HepG2 (cell line): ENCODE results near the gene KIF17. TPM values are rescaled to one million over a fixed set of nuclear protein-coding genes. Genes with fewer than 3 reads are reported as not detected.

ENCODE experiments used
- ATAC-seq: fragments of 200-7000 bp; cut with Tn5 transposase; 3 replicates; pipeline ENCODE4 v1.9.1; 2020; ENCODE audit warnings: mild to moderate bottlenecking, moderate library complexity
- BruUV-seq: library from RNA; stranded (reverse); fragments of 400-500 nt; replicated peaks from 2 replicates; lab custom pipeline; 2021; lab: Mats Ljungman, UMichigan
- CTCF ChIA-PET: fragments of 300-600 bp; formaldehyde crosslinking; extraction: SDS; loops from one replicate; lab custom pipeline; 2021; ENCODE audit warnings: low total read pairs, inconsistent platforms, low intra/inter-chr PET ratio; lab: Yijun Ruan, JAX
- POLR2A ChIA-PET: fragments of 350-600 bp; sonication (Branson Sonifier 250); formaldehyde crosslinking; loops from one replicate; lab custom pipeline; 2020; ENCODE audit warnings: antibody characterized with exemption, inconsistent platforms; lab: Yijun Ruan, JAX
- DNase-seq: peaks from one replicate; pipeline ENCODE4 v3.0.0-alpha.2; 2015; ENCODE audit warnings: low spot score
- FAIRE-seq: peaks from 3 replicates; lab custom pipeline; 2011; peaks lifted over from hg19 to GRCh38; lab: Jason Lieb, UNC
- H2AFZ ChIP-seq: one replicate; pipeline ENCODE4 v1.6.1; 2011; ENCODE audit warnings: low read length, inconsistent platforms
- H3K27ac ChIP-seq: fragments of 300-600 bp; 3 replicates; pipeline ENCODE4 v1.8.0; 2011; ENCODE audit warnings: mixed run types, mild to moderate bottlenecking, mixed read lengths, low read length, inconsistent platforms; ENCODE audit not compliant: insufficient read depth; ENCODE audit errors: extremely low read length
- H3K27me3 ChIP-seq, 2 experiments: fragments of 200-600 bp in 1 of 2; 2 replicates in 1 of 2; 3 replicates in 1 of 2; pipeline versions ENCODE4 v1.6.0 to v1.8.0; 2011; ENCODE audit warnings: low read length in 2 of 2, mild to moderate bottlenecking in 2 of 2, moderate library complexity in 2 of 2, inconsistent platforms in 1 of 2; ENCODE audit not compliant: insufficient read depth in 2 of 2, control insufficient read depth in 1 of 2
- H3K36me3 ChIP-seq, 2 experiments: fragments of 200-600 bp in 1 of 2; replicated peaks in 1 of 2; 2 replicates in 1 of 2; 3 replicates in 1 of 2; pipeline versions ENCODE4 v1.5.1 to v1.8.0; 2011; ENCODE audit warnings: low read length in 2 of 2, inconsistent platforms in 1 of 2; ENCODE audit not compliant: insufficient read depth in 2 of 2, control insufficient read depth in 1 of 2
- H3K4me1 ChIP-seq: 2 replicates; pipeline ENCODE4 v1.5.1; 2012; ENCODE audit warnings: low read length, inconsistent platforms; ENCODE audit not compliant: insufficient read depth
- H3K4me2 ChIP-seq: 2 replicates; pipeline ENCODE4 v1.6.0; 2011; ENCODE audit warnings: low read depth, low read length, inconsistent platforms
- H3K4me3 ChIP-seq, 3 experiments: fragments of 200-600 bp in 1 of 3; sonication (generic), shearing (Covaris generic) in 1 of 3; replicated peaks in 1 of 3; 2 replicates each; pipeline ENCODE4 v1.5.1; 2011 to 2016; ENCODE audit warnings: low read length in 3 of 3, inconsistent platforms in 2 of 3, low read depth in 2 of 3, mild to moderate bottlenecking in 2 of 3, control low read depth in 1 of 3, mixed read lengths in 1 of 3; ENCODE audit not compliant: insufficient read depth in 1 of 3
- H3K79me2 ChIP-seq: one replicate; pipeline ENCODE4 v1.6.1; 2011; ENCODE audit warnings: low read length, inconsistent platforms; ENCODE audit not compliant: insufficient read depth
- H3K9ac ChIP-seq: 2 replicates; pipeline ENCODE4 v1.6.0; 2011; ENCODE audit warnings: mild to moderate bottlenecking, low read depth, low read length, inconsistent platforms; ENCODE audit not compliant: insufficient read depth
- H3K9me3 ChIP-seq: 2 replicates; pipeline ENCODE4 v1.5.1; 2012; ENCODE audit warnings: mild to moderate bottlenecking, low read length
- H4K20me1 ChIP-seq: 2 replicates; pipeline ENCODE4 v1.6.0; 2011; ENCODE audit warnings: inconsistent platforms, mild to moderate bottlenecking, low read length, moderate library complexity; ENCODE audit not compliant: insufficient read depth
- CBX2 ChIP-seq, 2 experiments: fragments of 200-600 bp in 1 of 2; sonication (generic); formaldehyde crosslinking in 1 of 2; IDR thresholded peaks; 2 replicates each; pipeline versions ENCODE4 v1.7.0 to v1.8.1; 2018 to 2022; ENCODE audit warnings: low read depth in 2 of 2, low read length in 1 of 2, mild to moderate bottlenecking in 1 of 2, missing genetic modification reagents in 1 of 2
- GLI4 ChIP-seq: sonication (generic); formaldehyde crosslinking; IDR thresholded peaks from 2 replicates; pipeline ENCODE4 v1.5.1; 2020; ENCODE audit warnings: missing genetic modification reagents, mild to moderate bottlenecking, moderate library complexity, borderline replicate concordance
- HNRNPH1 ChIP-seq: fragments of 200-400 bp; formaldehyde crosslinking; optimal IDR thresholded peaks from 2 replicates; pipeline ENCODE3; 2017; ENCODE audit warnings: mild to moderate bottlenecking, low read depth, low read length
- KAT8 ChIP-seq: IDR thresholded peaks from 2 replicates; pipeline ENCODE4 v1.6.1; 2016; ENCODE audit warnings: missing genetic modification reagents, missing compliant biosample characterization
- MEF2D ChIP-seq: sonication (generic); formaldehyde crosslinking; IDR thresholded peaks from 2 replicates; pipeline ENCODE4 v1.5.1; 2020; ENCODE audit warnings: mild to moderate bottlenecking, missing genetic modification reagents
- MYNN ChIP-seq: sonication (generic); formaldehyde crosslinking; IDR thresholded peaks from 2 replicates; pipeline ENCODE4 v1.4.0; 2020; ENCODE audit warnings: mild to moderate bottlenecking, low read depth, missing genetic modification reagents
- ZNF160 ChIP-seq: sonication (generic); formaldehyde crosslinking; IDR thresholded peaks from 2 replicates; pipeline ENCODE4 v1.8.0; 2022; ENCODE audit warnings: mild to moderate bottlenecking, inconsistent platforms, missing genetic modification reagents
- ZNF549 ChIP-seq: sonication (generic); formaldehyde crosslinking; IDR thresholded peaks from 2 replicates; pipeline ENCODE4 v1.5.0; 2020; ENCODE audit warnings: missing genetic modification reagents
- ZNF615 ChIP-seq: sonication (generic); formaldehyde crosslinking; IDR thresholded peaks from 2 replicates; pipeline ENCODE4 v1.5.0; 2020; ENCODE audit warnings: mild to moderate bottlenecking, missing genetic modification reagents, borderline replicate concordance
- ZNF670 ChIP-seq: sonication (generic); formaldehyde crosslinking; IDR thresholded peaks from 2 replicates; pipeline ENCODE4 v1.8.0; 2022; ENCODE audit warnings: mild to moderate bottlenecking, missing genetic modification reagents, borderline replicate concordance
- WGBS: methylation state at CpG from one replicate; pipeline ENCODE4 v1.1.6; 2017; ENCODE audit warnings: low lambda C conversion rate; 5-methylcytosine and 5-hydroxymethylcytosine counted together
- in situ Hi-C: cut with HindIII; loops from 2 replicates; pipeline ENCODE4 v1.10.0; 2017; ENCODE audit warnings: low pct_unique_long_range_greater_than_20kb; ENCODE audit not compliant: extremely low pct_ligation_motif_present
- intact Hi-C: fragments of 100-400 bp; cut with micrococcal nuclease; formaldehyde crosslinking; loops from one replicate; pipeline ENCODE4 v1.10.0; 2022; ENCODE audit not compliant: unreplicated experiment
- polyA plus RNA-seq, 8 experiments: library from polyadenylated mRNA; depleted of rRNA in 3 of 8; stranded (reverse) in 7 of 8; unstranded in 1 of 8; fragments of >200 nt; fragmentation: Illumina TruSeq in 4 of 8; extraction: Trizol in 4 of 8; gene quantifications; 2 replicates each; pipeline versions ENCODE4 v1.2.1 to v1.2.3, GENCODE V29; 2011 to 2016; ENCODE audit warnings: low read depth in 4 of 8, missing spikeins in 1 of 8, mixed read lengths in 1 of 8; ENCODE audit not compliant: insufficient read depth in 1 of 8
- total RNA-seq, 5 experiments: library from RNA; depleted of rRNA; stranded (reverse); fragments of >200 nt; fragmentation: Illumina TruSeq; extraction: Trizol; gene quantifications; 2 replicates each; pipeline ENCODE4 v1.2.3, GENCODE V29; 2016; ENCODE audit warnings: low read depth in 1 of 5
- TF ChIP-seq, protein P1 (sequence below): sonication (generic); formaldehyde crosslinking; IDR thresholded peaks from 2 replicates; pipeline ENCODE4 v1.4.0; 2020; ENCODE audit warnings: mild to moderate bottlenecking, missing genetic modification reagents
- TF ChIP-seq, protein P2 (sequence below): sonication (generic); formaldehyde crosslinking; conservative IDR thresholded peaks from 2 replicates; pipeline ENCODE4 v1.4.0; 2020; ENCODE audit warnings: mild to moderate bottlenecking, missing genetic modification reagents, moderate library complexity
- TF ChIP-seq, protein P3 (sequence below): sonication (generic); formaldehyde crosslinking; IDR thresholded peaks from 2 replicates; pipeline ENCODE4 v1.4.0; 2020; ENCODE audit warnings: missing genetic modification reagents, borderline replicate concordance

Gene KIF17
- total and polyA plus RNA-seq, 2 of the 13 experiments (the other 11 are each of a cell fraction or from before 2014, with no cell fraction given), result 0.24 to 0.44 TPM

DNA sequence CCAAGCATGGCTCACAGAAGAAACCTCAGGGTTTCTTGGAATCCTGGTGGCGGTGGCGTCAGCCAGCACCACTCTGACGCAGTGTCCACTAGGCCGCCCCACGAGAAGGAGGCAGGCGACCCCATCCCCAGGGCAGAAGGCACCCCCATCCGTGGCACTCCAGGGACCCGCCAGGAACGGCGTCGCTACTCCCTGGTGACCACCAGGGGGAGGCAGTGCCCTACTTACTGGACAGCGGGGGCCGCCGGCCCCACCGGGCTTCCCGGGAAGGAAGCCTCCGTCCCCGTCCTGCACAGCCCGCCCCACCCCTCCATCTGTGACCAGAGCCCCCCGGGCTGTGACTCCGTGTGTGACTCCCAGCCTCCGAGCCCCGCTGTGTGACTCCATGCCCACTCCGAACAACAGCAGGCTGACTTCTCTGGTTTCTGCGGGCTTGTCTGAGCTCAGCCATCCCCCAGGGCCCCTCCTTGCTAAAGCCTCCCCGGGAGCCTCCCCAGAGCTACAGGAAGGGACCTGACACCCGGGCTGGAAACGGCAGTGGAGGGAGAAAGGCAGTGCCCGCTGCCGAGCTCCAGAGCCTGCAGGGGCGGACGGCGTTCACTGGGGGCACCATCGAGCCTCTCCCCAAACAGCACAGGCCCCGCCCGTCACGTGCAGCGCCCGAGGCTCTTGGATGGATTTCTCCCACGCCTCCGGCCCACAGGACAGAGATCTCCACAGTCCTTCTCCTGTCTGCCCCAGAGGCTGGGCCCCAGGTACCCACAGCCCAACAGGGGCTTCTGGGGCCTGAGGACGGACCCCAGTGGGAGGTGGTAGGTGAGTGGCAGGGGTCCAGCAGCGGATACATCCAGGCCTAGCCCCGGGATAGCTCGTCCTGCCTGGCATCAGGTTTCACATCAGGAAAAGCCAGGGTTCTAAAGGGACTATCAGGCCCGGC lies 21.1 kb downstream of the KIF17 start:
- in situ Hi-C loops (no loop called here), intact Hi-C loops (loop anchor here (1.0 to 2.0 kb wide), 2 partner anchors 37 to 498 kb away; no protein-coding TSS in a partner anchor)
- ChIA-PET POLR2A (interaction anchor here (1.0 to 2.0 kb wide), 8 partner anchors 10 to 499 kb away, joined by 3 to 13 read pairs (median 5); partner anchors contain the start of genes DDOST, HP1BP3 and SH2D5), CTCF (interaction anchor here (1.6 to 1.8 kb wide), 2 partner anchors 37 to 498 kb away, joined by 4 to 27 read pairs; no protein-coding TSS in a partner anchor)
- Histone ChIP-seq H3K27me3 (peaks cover 6 to 31% of the 10 kb centered on the region in 2 experiments; a peak in 4 of 5 replicates), H3K4me1 (peaks cover 36% of the 10 kb centered on the region), H3K9ac (peak overlapping the region; percentile 49; the same call in 1 of the 2 replicates), H3K79me2 (no peaks in the 10 kb centered on the region), H3K36me3 (no peaks in the 10 kb centered on the region), H3K4me3 (peak overlapping the region; percentile 61 to 76 (median 68)), H3K4me2 (peak overlapping the region; percentile 81), H3K9me3 (no peaks in the 10 kb centered on the region), H3K27ac (no peak overlapping the region), H4K20me1 (no peaks in the 10 kb centered on the region), H2AFZ (no peak overlapping the region)
- no TSS peak for BruUV-seq
- ATAC-seq (peak; percentile 88), DNase-seq (peak; percentile 76), FAIRE-seq (peak; percentile 12)
- 1% methylated on average over 16 of the region's 46 CpGs for WGBS
- TF ChIP-seq GLI4 (CRISPR knock-in tag), result 0 out of 2 replicates have a peak, but pooled peaks have one; percentile 56
- TF ChIP-seq CBX2 (IDR thresholded peaks at IDR 0.05; ENCODE audit: low read depth, low read length), result no peak
- 0 out of 2 replicates have a peak, but pooled peaks have one; percentile 24 for TF ChIP-seq CBX2 (CRISPR knock-in tag; IDR thresholded peaks at IDR 0.05; ENCODE audit: low read depth)
- TF ChIP-seq HNRNPH1, result no peak
- TF ChIP-seq KAT8 (CRISPR knock-in tag), result no peak
- TF ChIP-seq MEF2D, result no peak
- TF ChIP-seq, protein P1, sequence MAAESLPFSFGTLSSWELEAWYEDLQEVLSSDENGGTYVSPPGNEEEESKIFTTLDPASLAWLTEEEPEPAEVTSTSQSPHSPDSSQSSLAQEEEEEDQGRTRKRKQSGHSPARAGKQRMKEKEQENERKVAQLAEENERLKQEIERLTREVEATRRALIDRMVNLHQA (CRISPR knock-in tag), result no peak
- TF ChIP-seq MYNN (CRISPR knock-in tag), result no peak
- TF ChIP-seq ZNF615 (CRISPR knock-in tag), result no peak
- TF ChIP-seq, protein P2, sequence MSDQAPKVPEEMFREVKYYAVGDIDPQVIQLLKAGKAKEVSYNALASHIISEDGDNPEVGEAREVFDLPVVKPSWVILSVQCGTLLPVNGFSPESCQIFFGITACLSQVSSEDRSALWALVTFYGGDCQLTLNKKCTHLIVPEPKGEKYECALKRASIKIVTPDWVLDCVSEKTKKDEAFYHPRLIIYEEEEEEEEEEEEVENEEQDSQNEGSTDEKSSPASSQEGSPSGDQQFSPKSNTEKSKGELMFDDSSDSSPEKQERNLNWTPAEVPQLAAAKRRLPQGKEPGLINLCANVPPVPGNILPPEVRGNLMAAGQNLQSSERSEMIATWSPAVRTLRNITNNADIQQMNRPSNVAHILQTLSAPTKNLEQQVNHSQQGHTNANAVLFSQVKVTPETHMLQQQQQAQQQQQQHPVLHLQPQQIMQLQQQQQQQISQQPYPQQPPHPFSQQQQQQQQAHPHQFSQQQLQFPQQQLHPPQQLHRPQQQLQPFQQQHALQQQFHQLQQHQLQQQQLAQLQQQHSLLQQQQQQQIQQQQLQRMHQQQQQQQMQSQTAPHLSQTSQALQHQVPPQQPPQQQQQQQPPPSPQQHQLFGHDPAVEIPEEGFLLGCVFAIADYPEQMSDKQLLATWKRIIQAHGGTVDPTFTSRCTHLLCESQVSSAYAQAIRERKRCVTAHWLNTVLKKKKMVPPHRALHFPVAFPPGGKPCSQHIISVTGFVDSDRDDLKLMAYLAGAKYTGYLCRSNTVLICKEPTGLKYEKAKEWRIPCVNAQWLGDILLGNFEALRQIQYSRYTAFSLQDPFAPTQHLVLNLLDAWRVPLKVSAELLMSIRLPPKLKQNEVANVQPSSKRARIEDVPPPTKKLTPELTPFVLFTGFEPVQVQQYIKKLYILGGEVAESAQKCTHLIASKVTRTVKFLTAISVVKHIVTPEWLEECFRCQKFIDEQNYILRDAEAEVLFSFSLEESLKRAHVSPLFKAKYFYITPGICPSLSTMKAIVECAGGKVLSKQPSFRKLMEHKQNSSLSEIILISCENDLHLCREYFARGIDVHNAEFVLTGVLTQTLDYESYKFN, result no peak
- TF ChIP-seq ZNF160 (CRISPR knock-in tag), result peak; percentile 39; the same call in 1 of the 2 replicates
- no peak for TF ChIP-seq ZNF549 (CRISPR knock-in tag)
- no peak for TF ChIP-seq ZNF670 (CRISPR knock-in tag)
- TF ChIP-seq, protein P3, sequence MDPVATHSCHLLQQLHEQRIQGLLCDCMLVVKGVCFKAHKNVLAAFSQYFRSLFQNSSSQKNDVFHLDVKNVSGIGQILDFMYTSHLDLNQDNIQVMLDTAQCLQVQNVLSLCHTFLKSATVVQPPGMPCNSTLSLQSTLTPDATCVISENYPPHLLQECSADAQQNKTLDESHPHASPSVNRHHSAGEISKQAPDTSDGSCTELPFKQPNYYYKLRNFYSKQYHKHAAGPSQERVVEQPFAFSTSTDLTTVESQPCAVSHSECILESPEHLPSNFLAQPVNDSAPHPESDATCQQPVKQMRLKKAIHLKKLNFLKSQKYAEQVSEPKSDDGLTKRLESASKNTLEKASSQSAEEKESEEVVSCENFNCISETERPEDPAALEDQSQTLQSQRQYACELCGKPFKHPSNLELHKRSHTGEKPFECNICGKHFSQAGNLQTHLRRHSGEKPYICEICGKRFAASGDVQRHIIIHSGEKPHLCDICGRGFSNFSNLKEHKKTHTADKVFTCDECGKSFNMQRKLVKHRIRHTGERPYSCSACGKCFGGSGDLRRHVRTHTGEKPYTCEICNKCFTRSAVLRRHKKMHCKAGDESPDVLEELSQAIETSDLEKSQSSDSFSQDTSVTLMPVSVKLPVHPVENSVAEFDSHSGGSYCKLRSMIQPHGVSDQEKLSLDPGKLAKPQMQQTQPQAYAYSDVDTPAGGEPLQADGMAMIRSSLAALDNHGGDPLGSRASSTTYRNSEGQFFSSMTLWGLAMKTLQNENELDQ (CRISPR knock-in tag), result no peak
